ENCODE data around the gene ZFHX3. TPM values are rescaled to one million over a fixed set of nuclear protein-coding genes. Genes with fewer than 3 reads are reported as not detected.

ZFHX3 gene
- total RNA-seq, 4 donors from 2014 or later: 19.7 to 70.4 (median 34.6) TPM

DNA sequence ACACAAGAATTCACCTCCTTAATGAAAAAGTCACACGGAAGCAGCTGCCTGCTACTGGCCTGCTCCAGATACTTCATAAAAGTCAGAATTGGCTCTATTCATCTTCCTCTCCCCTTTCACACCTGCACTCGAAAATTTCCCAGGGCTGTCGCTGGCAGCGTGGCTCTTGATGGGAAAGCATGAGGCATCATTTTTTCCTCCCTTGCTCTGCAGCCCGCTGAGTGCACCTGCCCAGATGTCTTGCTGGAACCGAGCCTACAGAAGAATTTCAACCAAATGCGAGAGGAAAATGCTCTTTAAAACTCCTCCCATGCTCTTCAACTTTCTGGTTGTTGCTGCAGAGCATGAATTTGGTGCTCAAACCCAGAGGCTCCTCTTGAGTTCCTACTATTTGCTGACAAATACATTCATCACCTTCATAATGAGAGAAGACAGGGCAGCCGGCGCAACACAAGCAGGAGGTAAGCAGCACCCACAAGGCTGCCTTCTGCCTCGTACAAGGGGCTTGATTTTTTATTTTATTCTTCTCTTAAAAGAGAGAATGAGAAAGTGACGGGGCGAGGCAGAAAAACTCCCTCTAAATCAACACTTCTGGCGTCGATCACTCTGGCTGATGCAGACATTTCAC lies 146.8 kb downstream of the ZFHX3 start:
- TF ChIP-seq, protein P1, sequence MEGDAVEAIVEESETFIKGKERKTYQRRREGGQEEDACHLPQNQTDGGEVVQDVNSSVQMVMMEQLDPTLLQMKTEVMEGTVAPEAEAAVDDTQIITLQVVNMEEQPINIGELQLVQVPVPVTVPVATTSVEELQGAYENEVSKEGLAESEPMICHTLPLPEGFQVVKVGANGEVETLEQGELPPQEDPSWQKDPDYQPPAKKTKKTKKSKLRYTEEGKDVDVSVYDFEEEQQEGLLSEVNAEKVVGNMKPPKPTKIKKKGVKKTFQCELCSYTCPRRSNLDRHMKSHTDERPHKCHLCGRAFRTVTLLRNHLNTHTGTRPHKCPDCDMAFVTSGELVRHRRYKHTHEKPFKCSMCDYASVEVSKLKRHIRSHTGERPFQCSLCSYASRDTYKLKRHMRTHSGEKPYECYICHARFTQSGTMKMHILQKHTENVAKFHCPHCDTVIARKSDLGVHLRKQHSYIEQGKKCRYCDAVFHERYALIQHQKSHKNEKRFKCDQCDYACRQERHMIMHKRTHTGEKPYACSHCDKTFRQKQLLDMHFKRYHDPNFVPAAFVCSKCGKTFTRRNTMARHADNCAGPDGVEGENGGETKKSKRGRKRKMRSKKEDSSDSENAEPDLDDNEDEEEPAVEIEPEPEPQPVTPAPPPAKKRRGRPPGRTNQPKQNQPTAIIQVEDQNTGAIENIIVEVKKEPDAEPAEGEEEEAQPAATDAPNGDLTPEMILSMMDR (IDR thresholded peaks at IDR 0.05; ENCODE audit: low read depth): no peak

DNA sequence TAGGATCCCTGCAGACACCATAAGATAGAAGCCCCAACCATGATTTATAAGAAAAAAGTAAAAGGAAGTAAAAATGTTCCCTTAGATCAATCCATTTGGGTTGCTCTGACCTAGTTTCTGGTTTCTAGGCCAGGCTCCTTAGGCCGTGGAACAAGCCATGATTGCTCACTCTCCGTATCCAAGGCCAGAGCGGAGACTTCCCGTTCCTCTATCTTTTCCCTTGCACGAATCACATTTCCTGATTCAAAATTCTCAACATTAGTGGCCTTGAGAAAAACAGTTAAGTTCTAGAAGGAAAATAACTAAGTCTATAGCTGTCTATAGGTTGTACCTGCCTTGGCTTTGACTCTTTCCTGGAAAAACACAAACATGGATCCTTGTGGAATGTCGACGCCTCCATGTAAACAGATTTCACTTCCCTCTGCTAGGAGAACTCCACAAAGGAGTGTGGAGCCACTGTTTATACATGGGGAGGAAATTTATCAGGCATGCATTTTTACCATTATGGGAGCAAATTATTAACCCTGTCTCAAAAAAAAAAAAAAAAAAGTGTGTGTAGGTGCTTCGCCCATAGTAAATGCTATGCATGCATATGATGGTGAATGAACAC lies 149.6 kb downstream of the ZFHX3 start:
- TF ChIP-seq, protein P1 (IDR thresholded peaks at IDR 0.05; ENCODE audit: low read depth): no peak

- TF ChIP-seq, protein P1 (IDR thresholded peaks at IDR 0.05; ENCODE audit: low read depth): no peak
Measured at GRCh38 chr16:72897707-72898106, 150.2 kb downstream of the ZFHX3 start.

DNA sequence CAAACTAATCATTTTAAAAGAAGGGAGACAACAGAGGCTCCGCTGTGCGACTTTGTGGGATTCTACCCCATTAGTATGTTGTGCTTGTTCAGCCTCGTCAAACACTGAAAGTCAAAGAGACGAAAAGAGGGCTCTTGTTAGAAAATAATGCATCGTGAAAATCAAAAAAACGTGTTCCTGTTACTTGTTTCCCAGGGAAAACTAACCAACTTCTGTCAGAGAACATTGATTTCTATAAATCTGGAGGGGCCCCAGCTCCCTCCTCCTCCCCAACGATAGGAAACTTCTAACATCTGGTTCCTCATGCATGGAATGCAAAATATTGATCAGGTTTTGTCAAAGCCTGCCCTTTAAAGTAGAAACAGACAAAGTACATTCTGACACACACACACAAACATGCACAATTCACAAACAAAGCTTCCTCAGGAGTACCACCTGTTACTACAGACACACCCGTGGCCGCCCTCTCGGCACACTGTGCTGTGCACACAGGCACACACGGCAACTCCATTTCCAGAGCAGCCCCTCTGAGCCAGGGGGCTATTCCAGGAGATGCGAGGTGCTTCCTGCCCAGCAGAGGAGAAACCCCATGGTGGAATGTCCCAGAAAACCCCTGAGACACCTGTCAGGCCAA lies 151.3 kb downstream of the ZFHX3 start:
- TF ChIP-seq, protein P1 (IDR thresholded peaks at IDR 0.05; ENCODE audit: low read depth): no peak

DNA sequence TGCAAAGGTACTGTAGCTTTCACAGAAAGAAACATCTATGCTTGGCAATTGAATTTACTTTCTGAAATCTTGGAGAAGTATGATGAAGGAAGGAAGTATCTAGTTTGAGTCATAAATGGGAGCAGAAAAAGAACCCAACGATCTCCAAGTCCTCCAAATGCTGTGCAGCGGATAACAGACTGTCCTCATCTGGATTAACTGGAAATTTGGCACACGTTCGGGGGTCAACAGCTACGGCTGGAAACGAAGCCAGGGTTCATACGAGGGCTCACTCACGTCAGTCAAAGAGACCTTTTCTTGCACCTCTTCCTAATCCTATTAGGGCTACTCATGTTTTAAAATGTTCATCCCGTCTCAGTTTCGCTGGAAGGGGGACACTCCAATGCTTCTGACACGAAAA lies 152.0 kb downstream of the ZFHX3 start:
- TF ChIP-seq, protein P1 (IDR thresholded peaks at IDR 0.05; ENCODE audit: low read depth): no peak

DNA sequence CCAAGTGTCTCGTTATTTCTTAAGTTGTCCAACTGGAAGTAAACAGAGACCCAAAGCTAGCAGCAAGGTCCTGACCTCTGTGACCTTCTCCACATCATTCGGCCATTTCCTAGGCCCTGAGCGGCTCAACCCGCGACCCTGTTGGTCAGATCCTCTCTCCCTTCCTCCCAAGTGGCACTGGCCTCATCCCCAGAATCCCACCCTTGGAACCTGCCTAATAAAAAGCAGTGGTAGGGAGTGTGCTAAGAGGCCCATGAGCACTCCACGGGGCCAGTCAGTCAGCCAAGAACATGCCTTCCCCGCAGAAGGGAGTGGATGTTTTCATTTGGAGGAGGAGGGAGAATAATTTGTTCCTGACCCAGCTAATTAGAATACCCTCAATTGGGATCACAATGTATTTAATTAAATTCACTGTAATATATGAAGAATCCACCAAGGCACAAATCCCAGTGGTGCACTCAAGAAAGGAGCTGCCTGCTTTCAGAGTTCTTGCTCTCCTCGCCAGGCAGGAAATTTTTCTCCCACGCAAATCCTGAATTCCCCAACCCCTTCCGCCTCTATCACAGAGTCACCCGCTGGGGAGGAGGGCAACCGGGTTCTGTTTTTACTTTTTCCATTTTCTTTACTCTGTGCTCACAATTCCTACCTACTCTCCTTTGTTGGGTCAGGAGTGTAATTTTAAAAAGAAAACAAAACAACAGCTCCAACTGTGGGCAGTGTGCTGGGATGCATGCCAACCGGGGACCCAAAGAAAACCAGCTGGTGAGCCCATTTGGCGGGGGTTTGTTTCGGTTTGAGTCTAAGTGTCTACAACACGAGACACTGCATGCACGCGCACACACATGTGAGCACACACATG lies 153.4 kb downstream of the ZFHX3 start:
- TF ChIP-seq, protein P1 (IDR thresholded peaks at IDR 0.05; ENCODE audit: low read depth): no peak
